GM12891 (cell line): ENCODE data around the gene IFNA21.

ENCODE experiments used
- POLR2A ChIP-seq: IDR thresholded peaks from 2 replicates; pipeline ENCODE4 v1.6.1; 2011; ENCODE audit warnings: low read depth, low read length, control low read depth
- POLR2AphosphoS5 ChIP-seq: IDR thresholded peaks from 2 replicates; pipeline ENCODE4 v1.6.1; 2011; ENCODE audit warnings: low read depth, low read length, control low read depth
- TAF1 ChIP-seq: IDR thresholded peaks from 2 replicates; pipeline ENCODE4 v1.6.1; 2011; ENCODE audit warnings: low read depth, low read length, control low read depth

GRCh38 chr9:21154018-21154608 is 12.3 kb downstream of the IFNA21 start:
- TF ChIP-seq TAF1, result no peak
- TF ChIP-seq POLR2A, result no peak
- no peak for TF ChIP-seq POLR2AphosphoS5
